Neural cell (in vitro differentiated cells): ENCODE results near the gene SPIB. TPM values are rescaled to one million over a fixed set of nuclear protein-coding genes. Genes with fewer than 3 reads are reported as not detected.

Experiments
- H2AFZ ChIP-seq: fragments of 200-600, 300-800 bp; sonication (generic), shearing (Covaris generic); 2 replicates; pipeline ENCODE4 v1.6.0; 2014; ENCODE audit warnings: low read depth, mild to moderate bottlenecking, antibody characterized with exemption, low read length, moderate library complexity
- H3F3A ChIP-seq: fragments of 200-600 bp; shearing (Covaris generic); 2 replicates; pipeline ENCODE4 v1.6.1; 2016; ENCODE audit warnings: mild to moderate bottlenecking, moderate library complexity, mixed read lengths, antibody characterized with exemption, low read length; ENCODE audit not compliant: insufficient read depth, poor library complexity, severe bottlenecking
- H3K27ac ChIP-seq: fragments of 200-600, 300-800 bp; sonication (generic), shearing (Covaris generic); 2 replicates; pipeline ENCODE4 v1.5.1; 2014; ENCODE audit warnings: mild to moderate bottlenecking, low read length, moderate library complexity
- H3K27me3 ChIP-seq: fragments of 300-800, 200-600 bp; sonication (generic), shearing (Covaris generic); 2 replicates; pipeline ENCODE4 v1.6.0; 2014; ENCODE audit warnings: mild to moderate bottlenecking, low read depth, low read length, moderate library complexity; ENCODE audit not compliant: insufficient read depth
- H3K36me3 ChIP-seq: fragments of 300-800, 200-600 bp; sonication (generic), shearing (Covaris generic); 2 replicates; pipeline ENCODE4 v1.5.1; 2014; ENCODE audit warnings: mild to moderate bottlenecking, antibody characterized with exemption, low read length, moderate library complexity; ENCODE audit not compliant: insufficient read depth
- H3K4me2 ChIP-seq: fragments of 300-800, 200-600 bp; sonication (generic), shearing (Covaris generic); 2 replicates; pipeline ENCODE4 v1.6.0; 2014; ENCODE audit warnings: mild to moderate bottlenecking, low read length
- H3K4me3 ChIP-seq: fragments of 300-800, 200-600 bp; sonication (generic), shearing (Covaris generic); 2 replicates; pipeline ENCODE4 v1.5.1; 2014; ENCODE audit warnings: mild to moderate bottlenecking, low read length, moderate library complexity
- H3K79me2 ChIP-seq: fragments of 200-600 bp; shearing (Covaris generic); replicated peaks from 2 replicates; pipeline ENCODE4 v1.6.0; 2014; ENCODE audit warnings: mild to moderate bottlenecking, low read length, moderate library complexity; ENCODE audit not compliant: insufficient read depth
- H3K9ac ChIP-seq: fragments of 300-800, 200-600 bp; sonication (generic), shearing (Covaris generic); 2 replicates; pipeline ENCODE4 v1.6.1; 2016; ENCODE audit warnings: mild to moderate bottlenecking, low read length, mixed read lengths
- H3K9me2 ChIP-seq: fragments of 200-600 bp; shearing (Covaris generic); 2 replicates; pipeline ENCODE4 v1.6.1; 2016; ENCODE audit warnings: mild to moderate bottlenecking, low read length, mixed read lengths; ENCODE audit not compliant: insufficient read depth
- H3K9me3 ChIP-seq: fragments of 200-600, 300-800 bp; sonication (generic), shearing (Covaris generic); 2 replicates; pipeline ENCODE4 v1.6.1; 2016; ENCODE audit warnings: mild to moderate bottlenecking, mixed run types, low read length, moderate library complexity, mixed read lengths
- H4K20me1 ChIP-seq: fragments of 200-600 bp; shearing (Covaris generic); 2 replicates; pipeline ENCODE4 v1.6.1; 2016; ENCODE audit warnings: mild to moderate bottlenecking, mixed run types; ENCODE audit not compliant: insufficient read depth
- CTCF ChIP-seq: fragments of 450-650 bp; IDR thresholded peaks from 2 replicates; pipeline ENCODE4 v1.5.1; 2014; ENCODE audit warnings: antibody characterized with exemption, mild to moderate bottlenecking, moderate library complexity; ENCODE audit not compliant: poor library complexity, severe bottlenecking
- EP300 ChIP-seq: fragments of 450-650 bp; conservative IDR thresholded peaks from 2 replicates; pipeline ENCODE4 v1.6.1; 2014; ENCODE audit warnings: antibody characterized with exemption, mild to moderate bottlenecking, moderate library complexity; ENCODE audit not compliant: poor library complexity, severe bottlenecking
- EZH2 ChIP-seq: fragments of 200-600, 300-800 bp; shearing (Covaris generic), sonication (generic); IDR thresholded peaks from 2 replicates; pipeline ENCODE4 v1.6.1; 2014; ENCODE audit warnings: antibody characterized with exemption, low read length, borderline replicate concordance, mild to moderate bottlenecking; ENCODE audit not compliant: insufficient read depth, poor library complexity, severe bottlenecking
- MXI1 ChIP-seq: fragments of 450-650 bp; conservative IDR thresholded peaks from 2 replicates; pipeline ENCODE4 v1.6.1; 2014; ENCODE audit warnings: antibody characterized with exemption, mild to moderate bottlenecking; ENCODE audit not compliant: poor library complexity, severe bottlenecking
- POLR2AphosphoS5 ChIP-seq: IDR thresholded peaks from 2 replicates; pipeline ENCODE4 v1.6.1; 2012
- RAD21 ChIP-seq: fragments of 450-650 bp; conservative IDR thresholded peaks from 2 replicates; pipeline ENCODE4 v1.6.1; 2014; ENCODE audit warnings: antibody characterized with exemption, mild to moderate bottlenecking, moderate library complexity
- REST ChIP-seq: IDR thresholded peaks from 2 replicates; pipeline ENCODE4 v1.6.1; 2012; ENCODE audit warnings: borderline replicate concordance
- SMC3 ChIP-seq: fragments of 450-650 bp; conservative IDR thresholded peaks from 2 replicates; pipeline ENCODE4 v1.6.1; 2014; ENCODE audit warnings: antibody characterized with exemption, mild to moderate bottlenecking, moderate library complexity; ENCODE audit not compliant: poor library complexity
- TAF1 ChIP-seq: IDR thresholded peaks from 2 replicates; pipeline ENCODE4 v1.6.1; 2012; ENCODE audit warnings: low read depth
- polyA plus RNA-seq: library from polyadenylated mRNA; depleted of rRNA; stranded (reverse); fragments of >200 nt; gene quantifications from 2 replicates; pipeline ENCODE4 v1.2.3, GENCODE V29; 2014

SPIB gene
- polyA plus RNA-seq, 1 donor from 2014 or later = not detected

DNA sequence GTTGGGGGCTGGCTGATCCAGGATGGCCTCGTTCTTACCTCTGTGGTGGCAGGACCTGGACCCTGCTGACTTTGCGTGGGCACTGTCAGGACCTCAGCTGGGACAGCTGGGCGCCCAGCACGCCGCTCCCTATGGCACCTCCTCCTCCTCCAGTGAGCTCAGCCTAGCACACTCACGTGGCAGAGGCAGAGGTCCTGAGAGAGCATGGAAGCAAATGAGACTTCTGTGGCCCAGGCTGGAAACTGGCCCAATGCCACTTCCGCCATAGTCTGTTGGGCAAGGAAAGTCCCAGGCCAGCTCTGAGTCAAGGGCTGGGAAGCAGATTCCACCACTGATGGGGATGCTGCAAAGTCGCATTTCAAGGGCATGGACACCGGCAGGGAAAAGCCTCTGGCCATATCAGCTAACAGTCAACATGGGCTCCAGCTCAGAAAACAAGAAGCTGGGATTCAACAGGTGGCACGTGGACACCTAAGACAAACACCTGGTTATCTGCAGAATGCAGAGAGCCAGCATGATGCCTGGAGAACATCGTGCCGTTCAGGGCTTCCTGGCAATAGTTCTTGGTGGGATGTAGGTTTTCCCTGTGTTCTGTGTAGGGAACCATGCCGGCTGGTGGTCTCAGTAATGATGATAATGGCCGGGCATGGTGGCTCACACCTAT, 30.6 kb downstream of the SPIB start:
- no peaks in the 10 kb centered on the region for H3K9me2 ChIP-seq
- no peaks in the 10 kb centered on the region for H4K20me1 ChIP-seq
- H3F3A ChIP-seq = no peaks in the 10 kb centered on the region
- H3K9me3 ChIP-seq = no peaks in the 10 kb centered on the region
- H2AFZ ChIP-seq = no peak overlapping the region
- no peak overlapping the region for H3K27ac ChIP-seq
- H3K36me3 ChIP-seq = no peaks in the 10 kb centered on the region
- H3K4me3 ChIP-seq = no peak overlapping the region
- no peaks in the 10 kb centered on the region for H3K79me2 ChIP-seq
- no peak overlapping the region for H3K9ac ChIP-seq
- no peak for TF ChIP-seq SMC3
- TF ChIP-seq EZH2 = no peak
- no peak for TF ChIP-seq RAD21
- no peak for TF ChIP-seq EP300
- no peak for TF ChIP-seq TAF1
- TF ChIP-seq CTCF = no peak
- no peak for TF ChIP-seq MXI1
- no peak for TF ChIP-seq POLR2AphosphoS5
- no peak for TF ChIP-seq REST
- no peak overlapping the region for H3K4me2 ChIP-seq
- H3K27me3 ChIP-seq = no peaks in the 10 kb centered on the region

- no peak for TF ChIP-seq EZH2
- TF ChIP-seq REST = no peak
- no peak for TF ChIP-seq CTCF
- no peak for TF ChIP-seq POLR2AphosphoS5
- no peak for TF ChIP-seq MXI1
- TF ChIP-seq EP300 = no peak
- H3K27me3 ChIP-seq = no peaks in the 10 kb centered on the region
- H4K20me1 ChIP-seq = no peaks in the 10 kb centered on the region
- no peak overlapping the region for H3K9ac ChIP-seq
- no peaks in the 10 kb centered on the region for H3K36me3 ChIP-seq
- H3K9me3 ChIP-seq = no peaks in the 10 kb centered on the region
- no peak overlapping the region for H3K4me3 ChIP-seq
- no peaks in the 10 kb centered on the region for H3K79me2 ChIP-seq
- no peak overlapping the region for H3K4me2 ChIP-seq
- no peak overlapping the region for H2AFZ ChIP-seq
- no peak overlapping the region for H3K27ac ChIP-seq
- no peaks in the 10 kb centered on the region for H3K9me2 ChIP-seq
- H3F3A ChIP-seq = no peaks in the 10 kb centered on the region
Observed at GRCh38 chr19:50450369-50451222, 31.9 kb downstream of the SPIB start.
